Bronchial epithelial cell (primary cell): ENCODE data around the gene CHPF. TPM values are rescaled to one million over a fixed set of nuclear protein-coding genes. Genes with fewer than 3 reads are reported as not detected.

Experiments
- DNase-seq: peaks from one replicate; pipeline ENCODE4 v3.0.0-alpha.2; 2010; ENCODE audit warnings: low read depth
- FAIRE-seq: peaks from 2 replicates; lab custom pipeline; 2011; peaks lifted over from hg19 to GRCh38; lab: Jason Lieb, UNC
- H3K27me3 ChIP-seq: 2 replicates; pipeline ENCODE4 v1.5.1; 2011; ENCODE audit warnings: low read length; ENCODE audit not compliant: control insufficient read depth, insufficient read depth
- H3K36me3 ChIP-seq: 2 replicates; pipeline ENCODE4 v1.5.1; 2011; ENCODE audit warnings: low read length; ENCODE audit not compliant: control insufficient read depth, insufficient read depth
- H3K4me3 ChIP-seq: 2 replicates; pipeline ENCODE4 v1.5.1; 2011; ENCODE audit warnings: mild to moderate bottlenecking, low read depth, low read length, control low read depth
- CTCF ChIP-seq: IDR thresholded peaks from 2 replicates; pipeline ENCODE4 v1.5.1; 2011; ENCODE audit warnings: mild to moderate bottlenecking, moderate library complexity, low read length, control low read depth, inconsistent platforms; ENCODE audit not compliant: insufficient read depth, severe bottlenecking
- total RNA-seq: library from RNA; depleted of rRNA; stranded (reverse); fragments of >200 nt; gene quantifications from 2 replicates; pipeline ENCODE4 v1.2.1, GENCODE V29; 2014

The CHPF gene
- total RNA-seq, 1 donor from 2014 or later, result 52.7 TPM

- no peak for TF ChIP-seq CTCF
- Histone ChIP-seq H3K27me3 (no peaks in the 10 kb centered on the region), H3K4me3 (no peak overlapping the region), H3K36me3 (peaks cover 1% of the 10 kb centered on the region)
- no peak for DNase-seq
- peak; percentile 18 for FAIRE-seq
Observed at GRCh38 chr2:219563271-219563928, 19.8 kb upstream of the CHPF start.

DNA sequence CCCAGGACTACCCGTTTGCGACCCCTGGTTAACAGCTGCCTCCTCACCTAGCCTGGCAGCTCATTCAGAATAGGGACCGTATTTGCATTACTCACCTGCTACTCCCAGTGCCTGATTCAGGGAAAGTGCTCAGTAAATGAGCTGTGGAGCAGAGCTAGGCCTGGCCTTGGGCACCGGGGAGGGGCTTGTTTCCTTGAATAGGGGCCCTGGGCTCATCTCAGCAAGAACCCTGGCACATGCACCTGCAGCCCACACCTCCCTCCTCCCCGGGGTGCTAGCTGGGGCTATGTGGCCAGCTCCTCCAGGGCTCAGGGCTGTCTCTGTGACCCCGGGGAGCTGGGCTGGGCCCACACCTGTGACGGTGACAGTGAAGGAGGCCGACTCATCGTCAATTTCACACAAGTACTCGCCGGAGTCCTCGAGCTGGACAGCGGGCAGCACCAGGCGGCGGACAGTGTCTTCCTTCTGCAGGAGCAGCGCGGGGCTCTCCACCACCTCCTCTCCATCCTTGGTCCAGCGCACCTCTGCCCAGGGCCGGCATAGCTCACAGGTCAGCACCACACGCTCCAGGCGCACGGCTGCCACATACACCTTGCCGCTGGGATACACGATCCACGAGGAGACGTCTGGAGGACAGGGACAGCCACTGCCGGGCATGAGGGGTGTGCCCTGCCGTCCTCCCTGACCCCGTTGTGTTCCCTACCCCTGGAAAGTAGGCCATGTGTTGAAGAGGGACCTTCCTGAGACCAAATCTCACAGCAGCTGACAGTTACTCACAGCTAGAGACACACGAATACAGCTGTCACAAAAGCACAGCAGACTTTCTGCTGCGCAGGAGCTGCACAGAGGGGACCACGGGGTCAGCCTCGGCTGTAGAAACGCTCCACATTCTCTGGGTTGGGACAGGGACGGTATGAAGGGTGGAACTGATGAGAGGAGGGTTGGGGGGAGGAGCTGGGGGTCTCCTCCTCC lies 18.7 kb upstream of the CHPF start:
- Histone ChIP-seq H3K36me3 (peaks cover 1% of the 10 kb centered on the region), H3K4me3 (no peak overlapping the region), H3K27me3 (no peaks in the 10 kb centered on the region)
- DNase-seq (no peak), FAIRE-seq (no peak)
- TF ChIP-seq CTCF, result no peak

DNA sequence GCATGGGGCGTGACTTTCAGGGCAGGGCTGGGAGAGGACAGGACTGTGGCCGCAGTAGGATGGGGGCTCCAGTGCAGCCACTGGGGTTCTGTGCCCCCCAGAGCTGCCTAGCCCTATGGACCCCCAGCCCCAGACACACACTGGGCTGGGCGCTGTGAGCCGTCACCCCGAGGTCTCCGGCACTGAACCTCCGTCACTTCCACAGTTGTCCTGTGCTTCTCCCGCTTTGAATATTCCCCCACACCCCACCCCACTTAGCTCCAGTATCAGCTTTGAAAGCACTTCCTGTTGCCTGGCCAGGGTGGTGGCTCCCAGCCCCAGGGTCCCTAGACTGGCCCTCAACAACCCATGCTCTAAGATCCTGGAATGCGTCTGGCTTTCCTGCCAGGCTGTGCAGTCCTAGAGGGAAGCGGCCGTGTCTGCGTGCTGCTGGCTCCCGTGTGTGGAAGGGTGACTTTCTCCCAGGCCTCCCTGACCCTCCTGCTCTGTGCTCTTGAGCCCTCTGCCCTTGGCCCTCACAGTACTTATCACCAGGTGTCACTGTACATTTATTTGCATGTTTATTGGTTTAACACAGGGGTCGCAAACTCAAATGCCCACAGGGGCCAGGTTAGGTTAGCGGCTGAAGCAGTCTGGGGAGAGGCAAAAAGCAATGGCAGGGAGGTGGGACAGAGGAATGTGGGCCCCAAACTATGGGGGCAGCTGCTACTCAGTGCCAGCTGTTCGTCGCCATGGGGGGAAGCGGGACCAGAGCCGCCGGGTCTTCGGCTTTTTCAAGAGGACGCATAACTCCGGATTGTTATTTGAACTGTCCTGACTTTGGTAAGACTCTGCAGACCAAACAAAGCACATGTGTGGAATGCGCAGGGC lies 17.8 kb upstream of the CHPF start:
- Histone ChIP-seq H3K4me3 (no peak overlapping the region), H3K36me3 (no peaks in the 10 kb centered on the region), H3K27me3 (no peaks in the 10 kb centered on the region)
- TF ChIP-seq CTCF, result no peak
- FAIRE-seq (no peak), DNase-seq (no peak)

DNA sequence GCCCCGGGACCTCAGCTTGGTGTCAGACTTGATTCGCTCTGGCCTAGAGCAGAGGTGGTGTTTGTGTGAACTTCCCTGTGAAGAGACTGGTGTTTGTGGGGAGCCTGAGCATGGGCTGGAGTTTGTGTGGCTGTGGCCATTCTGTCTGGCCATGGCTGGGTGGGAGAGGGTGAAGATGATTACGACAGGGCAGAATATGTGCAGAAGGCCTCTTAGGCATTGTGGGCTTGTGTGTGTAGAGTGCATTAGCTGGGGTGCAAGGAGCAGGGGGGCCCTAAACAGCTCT lies 17.2 kb upstream of the CHPF start:
- H3K4me3 ChIP-seq, result no peak overlapping the region
- no peak for TF ChIP-seq CTCF
- no peaks in the 10 kb centered on the region for H3K36me3 ChIP-seq
- DNase-seq (no peak), FAIRE-seq (no peak)
- no peaks in the 10 kb centered on the region for H3K27me3 ChIP-seq

- Histone ChIP-seq H3K27me3 (no peaks in the 10 kb centered on the region), H3K4me3 (no peak overlapping the region), H3K36me3 (no peaks in the 10 kb centered on the region)
- DNase-seq (no peak), FAIRE-seq (no peak)
- TF ChIP-seq CTCF, result peak; percentile 65
Observed at GRCh38 chr2:219560037-219560892, 16.7 kb upstream of the CHPF start.
